Lower lobe of right lung (tissue), 2 donors: Measurements from ENCODE around the gene ST8SIA5. TPM values are rescaled to one million over a fixed set of nuclear protein-coding genes. Genes with fewer than 3 reads are reported as not detected.

ENCODE experiments used
- ATAC-seq, 2 donors: fragments of 200-7000 bp; cut with Tn5 transposase; one replicate each; pipeline ENCODE4 v1.9.1; 2020 to 2022; ENCODE audit warnings: mild to moderate bottlenecking in 2 of 2, moderate library complexity in 2 of 2
- DNase-seq: peaks from one replicate; pipeline ENCODE4 v3.0.0-alpha.2; 2020
- H3K27ac ChIP-seq: fragments of 200-600 bp; one replicate; pipeline ENCODE4 v1.8.0; 2022
- H3K27me3 ChIP-seq: fragments of 200-600 bp; one replicate; pipeline ENCODE4 v1.8.0; 2022; ENCODE audit warnings: low read depth
- H3K36me3 ChIP-seq: fragments of 200-600 bp; one replicate; pipeline ENCODE4 v1.8.0; 2022; ENCODE audit warnings: mild to moderate bottlenecking
- H3K4me1 ChIP-seq: fragments of 200-600 bp; one replicate; pipeline ENCODE4 v1.8.0; 2022
- H3K4me3 ChIP-seq: fragments of 200-600 bp; one replicate; pipeline ENCODE4 v1.8.0; 2022; ENCODE audit warnings: mild to moderate bottlenecking
- H3K9me3 ChIP-seq: fragments of 200-600 bp; one replicate; pipeline ENCODE4 v1.8.0; 2022
- CTCF ChIP-seq: fragments of 200-600 bp; IDR thresholded peaks from one replicate; pipeline ENCODE4 v1.8.0; 2022; ENCODE audit warnings: antibody characterized with exemption, mild to moderate bottlenecking
- intact Hi-C: fragments of 100-400 bp; cut with DNase I; formaldehyde crosslinking; loops from one replicate; pipeline ENCODE4 v1.11.0; 2022
- total RNA-seq: library from RNA; stranded (reverse); fragmentation: NEBNext Ultra II Directional; extraction: Animal tissue kit (Norgen Biotek cat#: 25700); gene quantifications from one replicate; pipeline ENCODE4 v1.2.1, GENCODE V29; 2021
- donor health status: DM: no; HTN: yes; CAD: no; lungs with severe emphysema.

The ST8SIA5 gene
- total RNA-seq, 1 donor from 2014 or later = not detected

GRCh38 chr18:46679846-46680598 lies 76.8 kb downstream of the ST8SIA5 start:
- ATAC-seq (no peak), DNase-seq (no peak)
- TF ChIP-seq CTCF = no peak
- Histone ChIP-seq H3K9me3 (no peaks in the 10 kb centered on the region), H3K4me3 (no peak overlapping the region), H3K4me1 (no peaks in the 10 kb centered on the region), H3K27me3 (peaks cover 3% of the 10 kb centered on the region), H3K36me3 (no peaks in the 10 kb centered on the region), H3K27ac (no peak overlapping the region)
- intact Hi-C loops = no loop called here

GRCh38 chr18:46678785-46679399 lies 78.0 kb downstream of the ST8SIA5 start:
- intact Hi-C loops = no loop called here

GRCh38 chr18:46678041-46678440 lies 78.8 kb downstream of the ST8SIA5 start:
- intact Hi-C loops = no loop called here
- Histone ChIP-seq H3K27ac (no peak overlapping the region), H3K9me3 (no peaks in the 10 kb centered on the region), H3K36me3 (no peaks in the 10 kb centered on the region), H3K4me1 (no peaks in the 10 kb centered on the region), H3K4me3 (no peak overlapping the region), H3K27me3 (peaks cover 3% of the 10 kb centered on the region)
- DNase-seq (no peak), ATAC-seq (no peak)
- no peak for TF ChIP-seq CTCF

More at GRCh38 chr18:46678785-46679399, 78.0 kb downstream of the ST8SIA5 start:
- H3K9me3 ChIP-seq = no peaks in the 10 kb centered on the region
- ATAC-seq (no peak), DNase-seq (no peak)
- no peak overlapping the region for H3K4me3 ChIP-seq
- H3K36me3 ChIP-seq = no peaks in the 10 kb centered on the region
- H3K27ac ChIP-seq = no peak overlapping the region
- TF ChIP-seq CTCF = no peak
- H3K27me3 ChIP-seq = peaks cover 3% of the 10 kb centered on the region
- H3K4me1 ChIP-seq = no peaks in the 10 kb centered on the region

GRCh38 chr18:46677611-46678010 lies 79.2 kb downstream of the ST8SIA5 start:
- intact Hi-C loops = no loop called here
- no peak for TF ChIP-seq CTCF

GRCh38 chr18:46676182-46676835 lies 80.5 kb downstream of the ST8SIA5 start:
- H3K27ac ChIP-seq = no peak overlapping the region
- DNase-seq = no peak

More at GRCh38 chr18:46677611-46678010, 79.2 kb downstream of the ST8SIA5 start:
- DNase-seq (no peak), ATAC-seq (no peak)
- no peaks in the 10 kb centered on the region for H3K9me3 ChIP-seq
- no peak overlapping the region for H3K27ac ChIP-seq
- H3K4me1 ChIP-seq = no peaks in the 10 kb centered on the region
- H3K4me3 ChIP-seq = no peak overlapping the region
- no peaks in the 10 kb centered on the region for H3K36me3 ChIP-seq
- peaks cover 3% of the 10 kb centered on the region for H3K27me3 ChIP-seq

More at GRCh38 chr18:46676182-46676835, 80.5 kb downstream of the ST8SIA5 start:
- H3K4me1 ChIP-seq = no peaks in the 10 kb centered on the region
- no peak for ATAC-seq
- peaks cover 3% of the 10 kb centered on the region for H3K27me3 ChIP-seq
- H3K36me3 ChIP-seq = no peaks in the 10 kb centered on the region
- H3K4me3 ChIP-seq = no peak overlapping the region
- no peak for TF ChIP-seq CTCF
- H3K9me3 ChIP-seq = no peaks in the 10 kb centered on the region
- intact Hi-C loops = no loop called here
